ENCODE results near the gene PDS5A.

DNA sequence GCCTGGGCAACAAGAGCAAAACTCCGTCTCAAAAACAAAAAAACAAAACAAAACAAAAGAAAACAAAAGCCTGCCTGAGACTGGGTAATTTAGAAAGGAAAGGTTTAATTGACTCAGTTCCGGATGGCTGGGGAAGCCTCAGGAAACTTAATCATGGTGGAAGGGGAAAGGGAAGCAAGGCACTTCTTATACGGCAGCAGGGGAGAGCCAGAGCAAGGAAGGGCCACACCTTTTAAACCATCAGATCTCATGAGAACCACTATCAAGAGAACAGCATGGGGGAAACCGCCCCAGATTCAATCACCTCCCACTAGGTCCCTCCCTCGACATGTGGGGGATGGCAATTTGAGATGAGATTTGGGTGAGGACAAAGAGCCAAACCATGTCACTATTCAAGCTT, 157.5 kb downstream of the PDS5A start:
- TF ChIP-seq, protein P1, sequence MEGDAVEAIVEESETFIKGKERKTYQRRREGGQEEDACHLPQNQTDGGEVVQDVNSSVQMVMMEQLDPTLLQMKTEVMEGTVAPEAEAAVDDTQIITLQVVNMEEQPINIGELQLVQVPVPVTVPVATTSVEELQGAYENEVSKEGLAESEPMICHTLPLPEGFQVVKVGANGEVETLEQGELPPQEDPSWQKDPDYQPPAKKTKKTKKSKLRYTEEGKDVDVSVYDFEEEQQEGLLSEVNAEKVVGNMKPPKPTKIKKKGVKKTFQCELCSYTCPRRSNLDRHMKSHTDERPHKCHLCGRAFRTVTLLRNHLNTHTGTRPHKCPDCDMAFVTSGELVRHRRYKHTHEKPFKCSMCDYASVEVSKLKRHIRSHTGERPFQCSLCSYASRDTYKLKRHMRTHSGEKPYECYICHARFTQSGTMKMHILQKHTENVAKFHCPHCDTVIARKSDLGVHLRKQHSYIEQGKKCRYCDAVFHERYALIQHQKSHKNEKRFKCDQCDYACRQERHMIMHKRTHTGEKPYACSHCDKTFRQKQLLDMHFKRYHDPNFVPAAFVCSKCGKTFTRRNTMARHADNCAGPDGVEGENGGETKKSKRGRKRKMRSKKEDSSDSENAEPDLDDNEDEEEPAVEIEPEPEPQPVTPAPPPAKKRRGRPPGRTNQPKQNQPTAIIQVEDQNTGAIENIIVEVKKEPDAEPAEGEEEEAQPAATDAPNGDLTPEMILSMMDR (conservative IDR thresholded peaks at IDR 0.05) = no peak
- TF ChIP-seq EZH2 (IDR thresholded peaks at IDR 0.05; ENCODE audit: low read depth) = no peak

Data from PC-9 (cell line).